CD4-positive, alpha-beta T cell (primary cell): Measurements from ENCODE around the gene PCP4. TPM values are rescaled to one million over a fixed set of nuclear protein-coding genes. Genes with fewer than 3 reads are reported as not detected.

Experiments used
- ATAC-seq: fragments of 200-7000 bp; cut with Tn5 transposase; one replicate; pipeline ENCODE4 v1.10.0; 2022; ENCODE audit warnings: mild to moderate bottlenecking; ENCODE audit not compliant: poor library complexity
- CTCF ChIA-PET: fragments of 350-600 bp; sonication (Branson Sonifier 250); formaldehyde crosslinking; loops from one replicate; lab custom pipeline; 2021; ENCODE audit warnings: antibody characterized with exemption, inconsistent platforms; lab: Charles Lee
- POLR2A ChIA-PET: fragments of 350-600 bp; sonication (Branson Sonifier 250); formaldehyde crosslinking; loops from one replicate; lab custom pipeline; 2021; ENCODE audit warnings: antibody characterized with exemption, inconsistent platforms; lab: Charles Lee
- DNase-seq, 14 experiments: peaks; one replicate each; pipeline ENCODE4 v3.0.0-alpha.2; 2013 to 2020; ENCODE audit warnings: mixed read lengths in 2 of 14
- H3K27ac ChIP-seq, 2 donors: one replicate each; pipeline versions ENCODE4 v1.5.1 to v1.7.0; 2013; ENCODE audit warnings: low read length in 2 of 2, low read depth in 1 of 2, mild to moderate bottlenecking in 1 of 2
- H3K27me3 ChIP-seq, 2 experiments: 1 replicate in 1 of 2; 2 replicates in 1 of 2; pipeline versions ENCODE4 v1.6.1 to v1.7.0; 2013; ENCODE audit warnings: low read length in 2 of 2, control low read depth in 1 of 2, mild to moderate bottlenecking in 1 of 2, moderate library complexity in 1 of 2; ENCODE audit not compliant: insufficient read depth in 2 of 2, control insufficient read depth in 1 of 2
- H3K36me3 ChIP-seq: one replicate; pipeline ENCODE4 v1.6.1; 2013; ENCODE audit warnings: low read length, control low read depth; ENCODE audit not compliant: insufficient read depth
- H3K4me1 ChIP-seq: one replicate; pipeline ENCODE4 v1.6.1; 2013; ENCODE audit warnings: low read length, control low read depth; ENCODE audit not compliant: insufficient read depth
- H3K4me3 ChIP-seq: one replicate; pipeline ENCODE4 v1.5.1; 2013; ENCODE audit warnings: mild to moderate bottlenecking, low read length, moderate library complexity
- H3K9me3 ChIP-seq, 2 experiments: 1 replicate in 1 of 2; 2 replicates in 1 of 2; pipeline versions ENCODE4 v1.6.1 to v1.7.0; 2013; ENCODE audit warnings: low read length in 2 of 2, mild to moderate bottlenecking in 2 of 2, control low read depth in 1 of 2, moderate library complexity in 1 of 2; ENCODE audit not compliant: control insufficient read depth in 1 of 2, insufficient read depth in 1 of 2
- H3K27ac Mint-ChIP-seq: one replicate; pipeline ENCODE4 v1.8.0; 2020; ENCODE audit warnings: mixed read lengths
- H3K27me3 Mint-ChIP-seq: one replicate; pipeline ENCODE4 v1.8.0; 2021; ENCODE audit warnings: mixed read lengths
- H3K36me3 Mint-ChIP-seq: one replicate; pipeline ENCODE4 v1.8.0; 2021; ENCODE audit warnings: low read depth, mixed read lengths
- H3K4me1 Mint-ChIP-seq: one replicate; pipeline ENCODE4 v1.8.0; 2021; ENCODE audit warnings: low read depth, mixed read lengths
- H3K4me3 Mint-ChIP-seq: one replicate; pipeline ENCODE4 v1.8.0; 2020; ENCODE audit warnings: mild to moderate bottlenecking, mixed read lengths
- H3K9me3 Mint-ChIP-seq: one replicate; pipeline ENCODE4 v1.8.0; 2020; ENCODE audit warnings: mixed read lengths
- CTCF ChIP-seq: fragments of 200-600 bp; IDR thresholded peaks from one replicate; pipeline ENCODE4 v1.8.0; 2022; ENCODE audit warnings: antibody characterized with exemption, mild to moderate bottlenecking
- intact Hi-C, 2 experiments: fragments of 100-400 bp; cut with DNase I in 1 of 2; cut with micrococcal nuclease in 1 of 2; formaldehyde crosslinking; loops; one replicate each; pipeline versions ENCODE4 v1.15.1 to v1.9.0; 2023 to 2025; cut with DNase I, micrococcal nuclease
- total RNA-seq, 174 experiments: library from RNA in 2 of 174; stranded (reverse) in 2 of 174; gene quantifications; one replicate each; pipeline ENCODE4 v1.2.3 and lab custom pipeline; 2021 to 2026

The PCP4 gene
- total RNA-seq, 2 experiments from 2014 or later = not detected

GRCh38 chr21:39840373-39841097, 26.7 kb upstream of the PCP4 start:
- TF ChIP-seq CTCF = no peak
- ChIA-PET POLR2A (no interaction called here), CTCF (no interaction called here)
- Histone ChIP-seq H3K4me1 (no peaks in the 10 kb centered on the region), H3K36me3 (no peaks in the 10 kb centered on the region), H3K4me3 (no peak overlapping the region), H3K27ac (no peak overlapping the region), H3K27me3 (no peaks in the 10 kb centered on the region), H3K9me3 (peaks cover 0 to 4% of the 10 kb centered on the region in 2 experiments)
- no peak overlapping the region for H3K4me3 Mint-ChIP-seq
- no peaks in the 10 kb centered on the region for H3K27me3 Mint-ChIP-seq
- DNase-seq (no peak), ATAC-seq (no peak)
- no peaks in the 10 kb centered on the region for H3K36me3 Mint-ChIP-seq
- H3K4me1 Mint-ChIP-seq = no peaks in the 10 kb centered on the region
- H3K9me3 Mint-ChIP-seq = no peaks in the 10 kb centered on the region
- no peak overlapping the region for H3K27ac Mint-ChIP-seq
- intact Hi-C loops = no loop called here

- ATAC-seq (no peak), DNase-seq (no peak)
- H3K27me3 Mint-ChIP-seq = no peaks in the 10 kb centered on the region
- intact Hi-C loops = no loop called here
- no peaks in the 10 kb centered on the region for H3K27me3 ChIP-seq
- no peak for TF ChIP-seq CTCF
- H3K4me3 ChIP-seq = no peak overlapping the region
- ChIA-PET POLR2A (no interaction called here), CTCF (no interaction called here)
- no peak overlapping the region for H3K27ac Mint-ChIP-seq
- no peaks in the 10 kb centered on the region for H3K9me3 Mint-ChIP-seq
- H3K9me3 ChIP-seq = peaks cover 0 to 8% of the 10 kb centered on the region in 2 experiments
- H3K36me3 ChIP-seq = no peaks in the 10 kb centered on the region
- no peak overlapping the region for H3K27ac ChIP-seq
- H3K4me1 ChIP-seq = no peaks in the 10 kb centered on the region
- no peaks in the 10 kb centered on the region for H3K4me1 Mint-ChIP-seq
- no peaks in the 10 kb centered on the region for H3K36me3 Mint-ChIP-seq
- H3K4me3 Mint-ChIP-seq = no peak overlapping the region
Observed at GRCh38 chr21:39842741-39843459, 24.3 kb upstream of the PCP4 start.

- no peaks in the 10 kb centered on the region for H3K9me3 Mint-ChIP-seq
- H3K27me3 Mint-ChIP-seq = no peaks in the 10 kb centered on the region
- no peak for DNase-seq
- H3K27ac ChIP-seq = no peak overlapping the region
- no peaks in the 10 kb centered on the region for H3K27me3 ChIP-seq
- ChIA-PET CTCF (no interaction called here), POLR2A (no interaction called here)
- ATAC-seq = no peak
- TF ChIP-seq CTCF = no peak
- H3K27ac Mint-ChIP-seq = no peak overlapping the region
- H3K4me3 ChIP-seq = no peak overlapping the region
- intact Hi-C loops = no loop called here
- H3K4me3 Mint-ChIP-seq = no peak overlapping the region
- no peaks in the 10 kb centered on the region for H3K36me3 ChIP-seq
- H3K9me3 ChIP-seq = peaks cover 0 to 9% of the 10 kb centered on the region in 2 experiments
- no peaks in the 10 kb centered on the region for H3K4me1 ChIP-seq
- no peaks in the 10 kb centered on the region for H3K36me3 Mint-ChIP-seq
- no peaks in the 10 kb centered on the region for H3K4me1 Mint-ChIP-seq
Observed at GRCh38 chr21:39843483-39843882, 23.8 kb upstream of the PCP4 start.
